HG02981 (cell line): ENCODE measurements around the gene CDH22.

Experiments
- ATAC-seq: cut with Tn5 transposase; IDR thresholded peaks from one replicate; pipeline ENCODE4 v1.9.1; 2021; ENCODE audit warnings: mild to moderate bottlenecking, moderate library complexity; ENCODE audit not compliant: unreplicated experiment

CDH22 gene

DNA sequence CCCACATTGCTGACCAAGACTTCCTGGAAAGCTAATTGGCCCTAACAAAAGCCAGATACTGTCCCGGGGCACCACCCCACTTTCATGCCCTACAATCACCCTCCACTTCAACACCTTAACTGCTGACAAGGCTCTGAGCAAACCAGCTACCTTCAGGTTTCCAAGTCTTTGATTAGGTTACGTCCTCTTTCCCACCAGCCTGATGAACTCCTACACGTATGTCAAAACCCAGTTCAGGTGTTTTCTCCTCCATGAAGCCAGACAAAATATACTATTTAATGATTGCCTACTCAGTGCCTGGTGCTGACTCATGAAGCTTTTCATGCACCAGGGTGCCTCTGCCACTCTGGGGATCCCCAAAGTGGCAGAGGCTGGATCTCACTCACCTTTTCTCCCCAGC is 58.6 kb downstream of the CDH22 start:
- ATAC-seq, result no peak

DNA sequence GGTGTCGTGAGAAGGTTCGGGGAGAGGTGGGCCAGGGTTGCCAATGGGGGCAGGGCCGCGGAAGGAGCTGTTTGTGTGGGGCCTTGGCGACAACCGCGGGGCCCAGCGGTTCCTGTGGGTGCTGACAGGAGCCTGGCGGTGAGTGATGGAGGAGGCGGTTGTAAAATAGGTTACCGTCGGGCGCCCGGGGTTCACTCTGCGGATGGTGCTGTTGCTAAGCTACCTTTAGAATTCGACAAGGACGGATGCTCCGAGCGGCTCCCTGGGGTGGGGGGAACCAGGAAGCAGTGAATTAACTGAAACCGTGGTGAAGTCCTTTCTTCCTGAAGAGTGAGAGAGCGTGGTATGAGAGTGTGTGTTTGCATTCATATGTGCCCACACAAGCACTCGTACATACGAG is 61.7 kb downstream of the CDH22 start:
- ATAC-seq, result no peak

DNA sequence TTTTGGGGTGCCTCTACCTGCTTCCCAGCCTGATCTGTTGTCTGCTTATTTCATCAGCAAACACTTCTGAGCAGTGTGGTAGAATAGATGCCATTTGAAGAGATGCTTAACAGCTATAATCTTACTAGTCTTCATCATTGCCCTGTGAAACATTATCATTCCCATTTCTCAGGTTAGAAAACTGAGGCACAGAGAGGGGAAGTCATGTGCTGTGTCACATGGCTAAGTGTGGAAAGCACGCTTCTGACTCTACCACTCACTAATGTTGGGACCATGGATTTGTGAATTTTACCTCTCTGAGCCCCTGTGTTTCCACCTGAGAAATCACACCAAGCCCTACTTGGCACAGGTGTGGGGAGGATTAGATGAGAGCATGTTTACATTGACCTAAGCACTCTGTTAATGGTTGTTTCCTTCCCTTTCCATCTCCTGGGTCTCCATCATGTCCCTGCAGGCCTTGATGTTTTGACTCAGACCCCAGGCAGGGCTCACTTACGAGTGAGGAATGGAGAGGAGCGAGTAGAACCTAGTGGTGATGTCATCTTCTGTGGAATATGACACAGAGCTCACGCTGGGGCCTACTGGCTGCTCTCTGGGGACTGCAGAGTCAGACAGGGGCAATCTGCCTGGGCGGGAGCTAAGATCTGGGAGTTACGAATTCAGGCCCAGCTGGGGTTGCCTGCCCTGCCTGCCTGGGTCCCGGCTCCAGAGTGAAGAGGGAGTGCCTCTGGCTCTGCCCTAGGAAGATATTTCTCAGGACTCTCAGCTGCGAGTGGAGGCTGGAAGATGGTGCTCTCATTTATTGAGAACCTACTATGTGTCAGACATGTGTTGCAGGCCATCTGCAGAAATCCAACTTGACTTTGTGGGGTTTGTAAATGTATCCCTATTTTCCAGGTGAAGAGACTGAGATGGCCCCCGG is 64.3 kb downstream of the CDH22 start:
- no peak for ATAC-seq

DNA sequence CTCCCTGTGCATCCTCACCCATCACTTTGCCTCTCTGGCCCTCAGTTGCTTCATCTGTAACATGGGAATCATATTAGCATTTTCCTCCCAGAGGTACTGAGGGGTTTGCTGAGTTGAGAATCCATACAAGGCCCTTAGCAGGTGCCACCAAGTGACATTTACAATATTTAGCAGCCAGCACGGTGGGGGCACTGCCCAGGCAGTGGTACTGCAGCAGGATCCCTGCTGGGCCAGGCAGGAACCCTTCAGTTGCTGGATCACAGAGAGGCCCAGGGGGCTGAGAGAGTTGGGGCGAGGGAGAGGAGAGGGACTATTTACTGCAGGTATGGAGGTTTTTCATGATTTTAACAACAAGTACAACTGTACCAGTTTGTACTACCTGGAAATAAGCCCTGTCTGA is 65.9 kb downstream of the CDH22 start:
- no peak for ATAC-seq

DNA sequence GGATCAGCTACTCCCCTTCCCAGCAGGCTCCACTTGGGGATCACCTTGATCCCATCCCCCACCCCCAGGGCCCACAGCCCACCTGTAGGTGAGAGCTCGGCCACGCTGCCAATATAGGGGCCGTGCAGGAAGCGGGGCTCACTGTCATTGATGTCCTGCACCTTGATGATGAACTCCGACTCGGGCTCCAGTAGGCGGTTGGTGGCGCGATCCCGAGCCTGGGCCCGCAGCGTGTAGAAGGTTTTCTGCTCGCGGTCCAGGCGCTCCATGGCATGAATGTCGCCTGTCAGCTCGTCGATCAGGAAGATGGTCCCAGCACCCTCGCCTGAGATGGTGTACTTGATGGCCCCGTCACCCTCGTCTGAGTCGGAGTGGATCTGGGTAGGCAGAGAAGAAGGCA is 67.4 kb downstream of the CDH22 start:
- ATAC-seq, result no peak

DNA sequence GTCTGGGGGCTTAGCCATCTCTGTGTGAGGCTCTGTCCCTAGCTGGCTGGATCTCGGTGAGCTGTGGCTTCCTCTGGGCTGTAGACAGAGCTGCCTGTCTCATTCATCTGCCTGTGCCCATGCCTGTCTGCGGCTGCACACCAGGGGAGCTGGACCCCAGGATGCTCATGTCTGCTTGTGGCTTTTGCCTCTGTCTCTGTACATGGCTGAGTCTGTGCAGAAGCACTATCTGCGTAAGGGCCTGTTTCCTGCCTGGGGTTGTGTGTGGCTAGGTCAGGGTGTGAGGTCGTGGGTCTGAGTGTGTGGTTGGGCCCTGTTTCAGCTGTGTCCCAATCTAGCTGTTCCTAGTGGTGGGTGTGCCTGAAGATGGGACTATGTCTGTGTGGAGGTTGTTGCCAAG is 68.2 kb downstream of the CDH22 start:
- no peak for ATAC-seq

DNA sequence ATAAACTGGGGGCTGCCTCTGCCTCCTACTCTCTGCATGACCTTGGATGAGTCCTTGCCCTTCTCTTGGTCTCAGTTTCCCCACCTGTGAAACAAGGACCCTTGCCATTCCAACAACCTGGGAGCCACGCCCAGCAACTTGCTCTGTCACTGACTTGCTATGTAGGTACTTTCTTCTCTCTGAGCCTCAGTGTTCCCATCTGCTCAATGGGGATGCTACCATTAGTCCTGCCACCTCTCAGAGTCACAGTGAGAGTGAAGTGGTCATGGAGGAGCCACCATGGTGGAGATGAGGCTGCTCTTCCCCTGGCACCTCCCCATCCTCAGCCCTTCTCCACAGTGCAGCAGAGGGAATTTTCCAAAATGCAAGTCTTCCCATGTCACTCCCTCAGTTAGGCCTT is 70.6 kb downstream of the CDH22 start:
- no peak for ATAC-seq

DNA sequence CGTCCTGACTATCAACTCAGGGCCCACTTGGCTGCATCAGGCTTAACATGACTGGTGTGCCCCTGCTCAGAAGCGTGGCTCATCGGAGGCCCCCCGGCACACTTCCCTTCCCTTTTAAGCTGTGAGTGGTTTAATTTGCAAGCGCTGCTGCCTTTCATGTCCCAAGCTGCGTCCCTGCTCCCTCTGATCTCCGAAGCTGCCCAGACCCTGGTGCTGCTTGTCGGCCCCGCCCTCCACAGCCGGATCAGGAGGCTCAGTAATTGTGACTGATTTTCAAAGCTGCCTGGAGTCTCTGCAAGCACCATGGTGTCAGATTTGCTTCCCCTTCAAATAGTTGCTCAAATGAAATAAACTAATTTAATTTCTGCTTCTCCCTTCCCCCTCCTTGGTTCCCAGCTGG is 71.1 kb downstream of the CDH22 start:
- ATAC-seq, result no peak

DNA sequence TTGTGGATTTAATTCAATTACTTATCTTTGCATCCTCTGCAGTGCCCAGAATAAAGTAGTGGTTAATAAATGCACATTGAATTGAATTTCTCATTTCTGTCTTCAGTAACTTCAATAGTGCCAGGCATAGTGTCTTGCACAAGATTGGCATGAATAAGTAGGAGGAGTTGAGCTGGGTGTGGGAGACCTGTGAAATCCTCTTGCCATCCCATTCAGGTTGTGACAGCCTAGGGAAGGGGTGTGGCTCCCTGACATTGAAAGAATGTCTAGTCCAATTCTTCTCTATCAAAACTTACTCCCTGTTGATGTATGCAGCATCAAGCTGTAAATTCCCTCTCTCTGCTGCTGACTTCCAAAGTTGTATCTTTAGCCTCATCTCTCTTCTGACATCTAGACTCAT is 73.2 kb downstream of the CDH22 start:
- ATAC-seq, result no peak

DNA sequence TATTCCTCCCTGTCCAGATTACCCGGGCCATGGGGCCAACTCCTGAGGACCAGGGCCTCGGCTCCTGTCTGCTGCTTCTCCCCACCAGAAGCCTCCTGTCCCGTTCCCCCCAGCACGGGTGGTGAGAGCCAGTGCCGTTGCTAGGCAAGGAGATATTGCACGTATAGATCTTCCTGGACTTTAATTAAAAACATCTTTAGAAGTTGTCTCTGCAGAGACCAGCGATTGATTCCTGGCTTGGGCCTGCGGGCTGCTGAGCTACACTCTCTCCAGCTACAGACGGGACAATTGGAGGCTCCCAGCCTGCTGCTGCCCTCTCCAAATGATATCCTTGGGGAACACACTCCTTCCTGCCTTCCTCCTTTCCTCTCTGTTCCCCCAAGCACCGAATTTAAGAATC is 74.6 kb downstream of the CDH22 start:
- ATAC-seq, result no peak

DNA sequence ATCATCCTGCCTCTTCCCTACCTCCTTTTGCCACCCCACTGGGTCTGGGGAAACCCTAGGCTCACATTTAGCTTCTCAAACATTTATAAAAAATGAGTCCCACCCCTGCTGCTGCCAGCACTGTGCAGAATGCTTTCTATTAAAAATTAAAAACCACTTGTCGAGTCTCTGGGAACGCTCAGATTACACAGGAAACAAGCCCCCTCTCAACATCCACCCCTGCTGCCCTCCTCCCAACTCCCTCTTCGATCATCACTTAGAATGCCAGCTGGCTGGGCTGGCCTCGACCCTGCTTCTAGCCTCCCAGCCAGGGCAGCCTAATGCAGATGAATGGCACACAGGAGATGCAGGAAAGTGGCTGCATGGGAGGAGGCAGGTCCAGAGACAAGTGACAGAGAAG is 75.8 kb downstream of the CDH22 start:
- no peak for ATAC-seq

DNA sequence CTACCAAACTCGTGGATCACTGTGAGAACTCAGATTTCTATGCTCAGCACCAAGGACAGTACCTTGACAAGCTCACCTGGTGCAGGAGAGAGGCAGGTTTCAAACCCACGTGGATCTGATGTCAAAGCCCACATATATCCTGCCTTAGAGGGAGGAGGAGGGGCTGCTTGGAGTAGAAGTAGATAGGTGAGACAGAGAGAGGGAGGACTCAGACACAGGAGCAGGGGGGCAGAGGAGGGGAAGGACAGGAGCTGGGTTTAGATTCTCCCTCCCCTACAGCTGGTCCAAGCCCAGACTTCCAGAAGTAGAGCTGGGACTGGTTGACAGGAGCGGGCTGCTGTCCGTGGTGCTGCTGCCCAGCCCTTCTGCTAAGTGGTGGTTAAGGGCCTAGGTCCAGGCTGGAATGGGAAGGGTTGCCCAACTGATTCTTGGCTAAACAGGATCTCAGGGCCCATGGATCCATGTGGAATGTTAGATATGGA is 77.5 kb downstream of the CDH22 start:
- no peak for ATAC-seq

DNA sequence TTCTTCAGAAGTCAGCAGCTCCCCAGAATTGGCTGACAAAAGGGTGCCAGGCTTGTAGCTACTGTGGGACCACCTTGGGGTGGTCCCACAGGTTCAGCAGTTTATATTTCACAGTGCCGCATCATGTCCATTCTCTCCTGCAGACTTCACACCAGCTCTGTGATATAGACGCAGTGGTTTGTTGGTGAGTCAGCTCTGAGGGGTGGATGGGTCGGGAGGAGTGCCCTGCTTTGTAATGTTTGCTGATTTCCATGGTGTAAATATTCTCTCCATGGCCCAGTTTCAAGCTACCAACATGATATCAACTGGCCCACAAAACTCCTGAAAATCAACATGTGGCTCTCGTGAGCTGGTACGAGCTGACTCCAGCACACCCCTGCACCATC is 78.2 kb downstream of the CDH22 start:
- ATAC-seq, result no peak

DNA sequence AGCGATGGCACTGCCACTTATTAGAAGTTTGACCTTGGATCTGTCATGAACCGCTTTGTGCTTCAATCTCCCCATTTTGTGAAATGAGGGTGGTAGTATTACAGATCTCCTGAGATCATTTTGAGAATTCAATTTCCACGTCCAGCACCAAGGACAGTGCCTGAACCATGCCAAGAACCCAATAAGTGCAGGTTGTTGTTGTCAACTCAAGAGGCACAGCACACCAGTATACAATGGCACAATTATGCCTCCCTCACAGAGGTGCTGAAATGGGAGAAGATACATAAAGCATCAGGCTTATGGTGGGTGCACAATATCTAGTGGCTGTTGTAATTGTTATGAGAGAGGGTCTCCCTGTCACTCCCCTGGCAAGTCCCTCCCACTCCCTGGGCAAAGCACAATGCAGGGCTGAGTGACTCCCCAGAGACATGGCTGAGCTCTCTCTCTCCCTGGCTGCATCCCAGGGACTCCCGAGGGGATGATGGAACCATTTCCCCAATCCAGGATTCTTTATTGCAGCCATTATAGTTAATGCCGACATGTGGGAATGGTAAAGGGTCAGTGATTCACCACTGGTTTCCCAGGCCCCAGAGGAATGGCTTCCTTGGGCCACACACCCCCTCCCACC is 78.7 kb downstream of the CDH22 start:
- no peak for ATAC-seq

DNA sequence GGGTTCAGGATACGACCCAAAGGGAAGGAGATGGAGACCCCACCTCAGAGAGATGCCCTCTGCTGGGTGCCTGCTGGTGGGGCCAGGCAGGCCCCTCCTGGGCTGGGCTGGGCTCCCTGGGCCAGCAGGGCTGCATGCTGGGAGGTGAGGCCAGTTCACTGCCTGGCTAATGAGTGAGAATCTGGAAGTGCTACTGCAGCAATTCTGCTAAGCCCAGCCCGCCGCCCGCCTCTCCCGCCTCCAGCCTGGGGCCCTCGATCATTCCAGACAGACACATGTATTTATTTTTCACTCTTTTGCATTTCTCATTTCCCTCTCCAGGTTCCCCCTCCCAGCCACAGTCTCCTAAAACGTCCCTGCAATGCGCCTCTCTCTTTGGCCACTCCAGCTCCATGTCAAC is 79.6 kb downstream of the CDH22 start:
- no peak for ATAC-seq

DNA sequence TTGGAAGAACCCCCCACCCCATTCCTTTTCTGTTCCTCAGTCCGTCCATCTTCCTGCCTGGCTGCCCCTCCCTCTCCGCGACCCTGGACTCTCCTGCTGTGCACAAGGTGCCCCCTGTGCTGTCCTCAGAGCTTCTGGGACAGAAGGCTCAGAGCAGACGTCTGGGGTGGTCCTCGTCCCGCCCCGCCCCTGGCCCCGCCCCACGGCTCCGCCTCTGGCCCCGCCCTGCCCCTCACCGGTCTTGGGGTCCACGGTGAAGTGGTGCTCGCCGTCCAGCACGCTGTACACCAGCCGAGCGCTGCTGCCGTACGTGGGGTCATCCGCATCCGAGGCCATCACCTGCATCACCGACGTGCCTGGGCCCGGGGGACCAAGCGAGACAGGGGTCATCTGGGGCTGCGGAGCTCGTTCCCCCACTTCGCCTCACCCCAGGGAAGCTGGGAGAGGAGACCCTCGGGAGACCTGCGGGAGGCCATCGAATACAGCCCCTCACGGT is 81.0 kb downstream of the CDH22 start:
- no peak for ATAC-seq

DNA sequence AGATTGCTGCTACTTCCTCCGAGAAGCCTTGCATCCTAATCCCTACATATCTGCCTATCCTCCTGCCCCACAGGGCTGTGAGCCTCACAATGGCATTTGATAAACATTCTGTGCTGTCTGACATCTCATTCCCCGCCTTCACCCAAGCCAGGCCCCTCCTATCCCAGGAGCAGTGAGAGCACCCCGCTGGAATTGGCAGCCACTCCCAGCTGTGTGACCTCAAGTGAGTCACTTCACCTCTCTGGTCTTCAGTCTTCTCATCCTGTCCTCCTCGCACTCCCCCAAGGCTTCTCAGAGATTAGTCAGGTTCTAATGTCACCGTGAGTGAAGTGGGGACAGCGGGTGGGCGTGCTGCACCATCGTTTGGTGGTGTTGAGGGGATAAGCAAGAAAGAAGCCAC is 81.7 kb downstream of the CDH22 start:
- no peak for ATAC-seq

DNA sequence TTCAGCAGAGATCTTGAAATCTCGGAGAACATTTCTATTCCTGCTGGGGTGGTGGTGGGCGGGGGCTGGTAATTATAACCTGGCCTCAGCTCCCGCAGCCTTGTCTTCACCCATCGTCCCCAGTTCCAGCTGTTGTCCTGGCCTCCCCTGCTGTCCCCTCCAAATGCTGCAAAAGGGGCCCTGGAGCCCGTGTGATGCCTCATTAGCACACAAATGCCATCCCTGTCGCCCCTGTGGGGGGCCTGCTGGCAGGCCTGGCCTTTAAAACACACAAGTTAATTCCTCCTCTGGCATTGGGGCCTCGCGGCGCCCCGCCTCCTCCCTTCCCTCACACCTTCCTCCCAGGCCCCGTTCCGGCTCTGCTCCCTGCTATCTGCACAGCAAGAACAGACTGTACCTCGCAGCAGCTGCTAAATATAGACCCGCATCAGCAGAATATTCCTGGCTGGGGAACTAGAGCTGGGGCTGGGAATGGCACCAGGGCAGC is 85.7 kb downstream of the CDH22 start:
- no peak for ATAC-seq

DNA sequence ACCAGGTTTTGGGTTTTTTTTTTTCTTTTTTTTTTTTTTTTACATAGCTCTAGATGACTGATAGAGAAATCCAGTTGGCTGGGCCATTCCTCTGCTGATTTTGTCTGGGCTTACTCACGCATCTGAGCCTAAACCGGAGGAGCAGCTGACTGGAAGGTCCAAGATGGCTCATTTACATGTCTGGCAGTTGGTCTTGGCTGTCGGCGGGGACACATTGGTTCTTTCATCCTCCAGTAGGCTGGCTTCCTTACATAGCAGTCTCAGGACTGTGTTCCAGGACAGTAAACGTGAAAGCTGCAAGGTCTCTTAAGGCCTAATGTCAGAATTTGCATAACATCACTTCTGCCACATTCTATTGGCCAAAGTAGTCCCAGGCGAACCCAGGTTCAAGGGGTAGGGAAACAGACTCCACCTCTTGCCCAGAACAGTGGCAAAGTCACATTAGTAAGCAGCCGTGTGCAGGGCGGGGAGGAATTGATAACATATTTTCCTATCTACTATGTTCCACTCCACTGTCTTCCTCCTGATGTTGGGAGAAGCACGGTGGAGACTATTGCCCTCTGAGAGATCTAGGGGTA is 87.0 kb downstream of the CDH22 start:
- no peak for ATAC-seq

DNA sequence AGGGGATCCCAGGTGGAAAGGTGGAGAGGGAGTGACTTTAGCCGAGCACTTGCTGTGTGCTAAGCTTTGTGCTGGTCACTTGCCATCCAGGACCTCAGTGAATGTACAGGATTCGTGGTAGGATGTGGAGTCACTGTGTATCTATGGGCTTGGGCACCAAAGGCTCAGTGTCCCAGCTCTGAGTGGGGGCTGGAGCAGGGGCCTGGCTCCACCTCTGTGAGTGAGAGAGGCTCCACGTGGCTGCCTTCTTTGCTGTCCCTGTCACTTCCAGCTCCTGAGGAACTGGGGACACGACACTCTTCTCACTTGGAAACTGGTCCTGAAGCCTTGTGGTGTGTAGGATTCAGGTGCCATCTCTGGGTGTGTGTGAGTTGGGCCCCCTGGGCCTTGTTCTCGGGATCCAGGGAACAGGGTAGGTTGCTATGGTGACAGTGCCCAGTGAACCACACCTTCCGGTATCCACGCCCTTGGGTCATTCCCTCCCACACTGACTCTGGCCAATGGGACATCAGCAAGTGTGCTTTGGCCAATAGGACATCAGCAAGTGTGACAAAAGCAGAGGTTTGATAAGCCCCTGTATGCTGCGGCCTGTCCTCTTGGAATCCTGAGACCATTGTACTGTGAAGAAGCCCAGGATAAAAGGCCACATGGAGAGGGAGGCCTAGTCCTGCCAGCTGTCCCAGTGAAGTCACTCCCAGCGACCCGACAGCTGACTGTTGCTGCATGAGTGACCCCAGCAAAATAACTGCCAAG is 87.7 kb downstream of the CDH22 start:
- ATAC-seq, result no peak

DNA sequence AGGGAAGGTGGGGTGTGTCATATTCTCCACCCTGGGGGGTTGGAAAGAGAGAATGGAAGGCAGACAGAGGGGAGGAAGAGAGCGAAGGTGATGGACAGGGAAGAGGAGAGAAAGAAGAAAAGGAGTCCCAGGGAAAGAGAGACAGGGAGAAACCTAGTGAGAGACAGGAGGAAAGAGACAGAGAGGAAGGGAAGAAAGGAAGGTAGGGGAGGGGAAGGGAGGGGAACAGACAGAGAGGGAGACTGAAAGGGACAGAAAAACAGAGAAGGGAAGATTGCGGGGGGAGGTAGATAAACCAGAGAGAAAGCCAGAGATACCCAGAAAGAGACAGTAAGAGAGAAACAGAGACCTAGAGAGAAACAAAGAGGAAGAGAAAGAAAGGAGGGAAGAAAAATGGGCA is 88.4 kb downstream of the CDH22 start:
- ATAC-seq, result no peak
